WERI-Rb-1 (cell line): Measurements from ENCODE around the gene TMEM61.
"Not testable (repeated sequence)": the region's sequence is repeated elsewhere in the genome, so short reads cannot be mapped to it uniquely, and the experiment has no call there.

Experiments
- DNase-seq: peaks from one replicate; pipeline ENCODE4 v3.0.0-alpha.2; 2020
- H3K27ac ChIP-seq: fragments of 250-450 bp; sonication (Bioruptor Pico); 2 replicates; pipeline ENCODE4 v1.5.1; 2020; ENCODE audit warnings: mild to moderate bottlenecking, moderate library complexity
- H3K27me3 ChIP-seq: fragments of 250-450 bp; sonication (Bioruptor Pico); 2 replicates; pipeline ENCODE4 v1.5.1; 2021; ENCODE audit warnings: mild to moderate bottlenecking, low read depth, moderate library complexity; ENCODE audit not compliant: insufficient read depth, severe bottlenecking
- H3K36me3 ChIP-seq: fragments of 250-450 bp; sonication (Bioruptor Pico); 2 replicates; pipeline ENCODE4 v1.5.1; 2020; ENCODE audit warnings: mild to moderate bottlenecking, moderate library complexity
- H3K4me3 ChIP-seq: 2 replicates; pipeline ENCODE4 v1.5.1; 2011; ENCODE audit warnings: low read depth, mild to moderate bottlenecking, control low read depth, low read length
- H3K9me3 ChIP-seq: fragments of 250-450 bp; sonication (Bioruptor Pico); 2 replicates; pipeline ENCODE4 v1.5.1; 2021; ENCODE audit warnings: mild to moderate bottlenecking, moderate library complexity; ENCODE audit not compliant: severe bottlenecking
- CTCF ChIP-seq: IDR thresholded peaks from 2 replicates; pipeline ENCODE4 v1.5.1; 2011; ENCODE audit warnings: low read depth, mild to moderate bottlenecking, control low read depth, inconsistent platforms, low read length

TMEM61 gene

DNA sequence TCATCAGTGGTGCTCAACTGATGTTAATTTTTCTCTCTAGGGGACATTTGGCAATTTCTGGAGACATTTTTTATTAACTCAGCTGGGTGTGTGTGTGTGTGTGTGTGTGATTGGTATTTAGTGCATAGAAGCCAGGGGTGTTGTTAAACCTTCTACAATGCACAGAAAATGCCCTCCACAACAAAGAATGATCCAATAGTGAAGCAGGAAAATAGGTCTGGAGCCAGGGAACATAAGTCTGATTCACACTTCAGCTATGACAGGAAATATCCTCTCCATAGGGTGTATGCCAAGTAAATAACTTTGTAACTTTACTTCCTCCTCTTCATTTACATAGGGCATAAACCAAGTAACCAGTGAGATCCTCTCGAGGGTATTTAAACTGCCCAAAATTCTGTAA is 25.1 kb upstream of the TMEM61 start:
- H3K27me3 ChIP-seq, result no peaks in the 10 kb centered on the region
- H3K4me3 ChIP-seq, result no peak overlapping the region
- no peak for TF ChIP-seq CTCF
- peaks cover 4% of the 10 kb centered on the region for H3K9me3 ChIP-seq
- no peaks in the 10 kb centered on the region for H3K36me3 ChIP-seq
- no peak for DNase-seq
- no peak overlapping the region for H3K27ac ChIP-seq

DNA sequence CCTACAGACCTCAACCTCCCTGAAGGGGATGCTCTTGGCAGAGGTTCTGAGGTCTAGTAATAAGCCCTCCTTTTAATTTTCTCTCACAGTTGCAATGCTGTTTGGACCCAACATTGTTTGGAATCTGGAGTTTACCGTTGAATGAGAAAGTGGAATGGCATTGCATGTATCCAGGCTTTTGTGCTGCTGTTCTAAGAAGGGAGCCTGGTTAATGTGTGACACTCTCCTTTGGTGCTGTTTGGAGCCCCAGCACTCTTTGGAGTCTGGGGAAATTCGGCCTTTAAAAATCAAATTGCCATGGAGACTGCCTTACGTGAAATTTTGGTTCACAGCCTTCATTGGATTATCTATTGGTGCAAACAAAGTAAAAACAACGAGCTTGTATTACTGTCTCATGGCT is 23.7 kb upstream of the TMEM61 start:
- H3K27me3 ChIP-seq, result no peaks in the 10 kb centered on the region
- no peaks in the 10 kb centered on the region for H3K36me3 ChIP-seq
- H3K27ac ChIP-seq, result no peak overlapping the region
- no peak for DNase-seq
- TF ChIP-seq CTCF, result no peak
- H3K4me3 ChIP-seq, result no peak overlapping the region
- peaks cover 4% of the 10 kb centered on the region for H3K9me3 ChIP-seq

DNA sequence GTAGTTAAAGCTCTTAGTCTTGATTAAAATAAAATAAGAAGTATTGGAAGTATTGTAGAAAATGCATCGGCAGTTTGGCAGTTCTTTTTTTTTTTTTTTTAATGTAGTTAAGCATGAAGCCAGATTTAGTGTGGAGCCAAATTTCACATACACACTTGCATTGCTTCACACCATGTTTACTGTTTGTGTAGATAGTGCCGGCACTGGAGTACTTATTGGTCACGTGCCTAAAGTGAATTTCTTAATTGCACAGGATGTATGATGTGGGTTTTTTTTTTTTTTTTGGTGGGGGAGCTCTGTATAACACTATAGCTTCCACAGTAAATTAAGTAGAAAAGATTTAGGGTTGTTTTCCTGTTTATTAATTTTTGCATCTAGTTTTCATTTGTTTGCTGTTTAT is 21.2 kb upstream of the TMEM61 start:
- TF ChIP-seq CTCF, result no peak
- no peak for DNase-seq
- Histone ChIP-seq H3K27ac (no peak overlapping the region), H3K27me3 (no peaks in the 10 kb centered on the region), H3K4me3 (no peak overlapping the region), H3K9me3 (peaks cover 4% of the 10 kb centered on the region), H3K36me3 (no peaks in the 10 kb centered on the region)

- no peak overlapping the region for H3K27ac ChIP-seq
- H3K4me3 ChIP-seq, result no peak overlapping the region
- H3K27me3 ChIP-seq, result no peaks in the 10 kb centered on the region
- no peak for DNase-seq
- H3K36me3 ChIP-seq, result no peaks in the 10 kb centered on the region
- TF ChIP-seq CTCF, result no peak
- no peaks in the 10 kb centered on the region for H3K9me3 ChIP-seq
These were observed 17.6 kb upstream of the TMEM61 start for GRCh38 chr1:54962612-54963395.

- H3K4me3 ChIP-seq, H3K9me3 ChIP-seq, H3K27ac ChIP-seq, H3K36me3 ChIP-seq, H3K27me3 ChIP-seq, DNase-seq: not testable (repeated sequence)
These were observed 16.6 kb upstream of the TMEM61 start for GRCh38 chr1:54963829-54964228.

DNA sequence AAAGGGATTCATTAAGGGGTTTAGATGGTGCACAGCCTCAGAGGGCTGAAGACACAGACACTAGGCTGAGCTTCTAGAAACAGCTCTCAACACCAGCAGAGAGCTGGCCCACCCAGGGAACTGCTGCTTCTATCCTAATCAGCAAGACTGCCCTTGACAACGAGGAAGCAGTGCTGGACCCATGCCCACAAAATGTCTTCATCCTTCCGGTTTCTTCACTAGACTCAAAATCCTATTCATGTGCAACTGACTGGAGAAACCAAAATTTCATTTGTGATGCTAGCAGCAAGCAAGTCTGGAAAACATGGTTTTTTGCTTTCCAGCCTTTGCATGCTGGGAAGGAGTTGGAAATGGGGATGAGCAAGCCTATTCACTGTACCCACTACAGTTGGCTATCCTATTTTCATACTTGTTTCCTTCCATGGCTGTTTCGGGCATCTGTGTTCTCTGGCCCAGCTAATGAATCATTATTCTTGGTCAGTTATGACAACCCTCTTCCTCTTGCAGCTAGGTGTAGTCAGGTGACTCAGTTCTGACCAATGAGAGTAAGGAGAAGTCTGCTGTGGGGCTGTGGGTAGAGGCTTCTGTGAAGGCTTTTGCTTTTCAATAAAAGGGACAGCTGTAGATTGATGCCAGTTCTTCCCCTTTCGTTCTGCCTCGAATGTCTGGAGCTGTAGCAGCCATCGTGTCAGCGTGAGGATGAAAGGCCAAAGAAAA is 14.6 kb upstream of the TMEM61 start:
- TF ChIP-seq CTCF, result no peak
- H3K4me3 ChIP-seq, result no peak overlapping the region

More for the DNA sequence above, 14.6 kb upstream of the TMEM61 start:
- no peak overlapping the region for H3K27ac ChIP-seq
- no peaks in the 10 kb centered on the region for H3K36me3 ChIP-seq
- no peak for DNase-seq
- no peaks in the 10 kb centered on the region for H3K27me3 ChIP-seq
- no peaks in the 10 kb centered on the region for H3K9me3 ChIP-seq
